ENCODE results near the gene GLIS2.

GLIS2 gene

GRCh38 chr16:4362476-4363135 is 46.7 kb downstream of the GLIS2 start:
- TF ChIP-seq CTCF (IDR thresholded peaks at IDR 0.05; ENCODE audit: low read depth, low read length), result no peak
- Histone ChIP-seq H3K4me3 (ENCODE audit: low read depth, low read length) (no peak overlapping the region), H3K27ac (no peak overlapping the region), H3K36me3 (peaks cover 10% of the 10 kb centered on the region), H3K9me3 (ENCODE audit: severe bottlenecking) (no peaks in the 10 kb centered on the region), H3K27me3 (ENCODE audit: insufficient read depth, low read depth, severe bottlenecking) (no peaks in the 10 kb centered on the region)
- DNase-seq, result no peak

GRCh38 chr16:4364196-4365013 is 48.5 kb downstream of the GLIS2 start:
- Histone ChIP-seq H3K27me3 (ENCODE audit: insufficient read depth, low read depth, severe bottlenecking) (no peaks in the 10 kb centered on the region), H3K4me3 (ENCODE audit: low read depth, low read length) (no peak overlapping the region), H3K27ac (no peak overlapping the region), H3K36me3 (peaks cover 5% of the 10 kb centered on the region; the same call in 1 of the 2 replicates), H3K9me3 (ENCODE audit: severe bottlenecking) (no peaks in the 10 kb centered on the region)
- no peak for DNase-seq
- TF ChIP-seq CTCF (IDR thresholded peaks at IDR 0.05; ENCODE audit: low read depth, low read length), result no peak

GRCh38 chr16:4365014-4365406 is 49.1 kb downstream of the GLIS2 start:
- Histone ChIP-seq H3K9me3 (ENCODE audit: severe bottlenecking) (no peaks in the 10 kb centered on the region), H3K4me3 (ENCODE audit: low read depth, low read length) (no peak overlapping the region), H3K36me3 (peaks cover 5% of the 10 kb centered on the region; the same call in 1 of the 2 replicates), H3K27ac (no peak overlapping the region), H3K27me3 (ENCODE audit: insufficient read depth, low read depth, severe bottlenecking) (no peaks in the 10 kb centered on the region)
- no peak for TF ChIP-seq CTCF (IDR thresholded peaks at IDR 0.05; ENCODE audit: low read depth, low read length)
- DNase-seq, result no peak

GRCh38 chr16:4365615-4366014 is 49.7 kb downstream of the GLIS2 start:
- Histone ChIP-seq H3K27ac (no peak overlapping the region), H3K36me3 (peaks cover 5% of the 10 kb centered on the region; the same call in 1 of the 2 replicates), H3K9me3 (ENCODE audit: severe bottlenecking) (no peaks in the 10 kb centered on the region), H3K4me3 (ENCODE audit: low read depth, low read length) (no peak overlapping the region), H3K27me3 (ENCODE audit: insufficient read depth, low read depth, severe bottlenecking) (no peaks in the 10 kb centered on the region)
- TF ChIP-seq CTCF (IDR thresholded peaks at IDR 0.05; ENCODE audit: low read depth, low read length), result no peak
- no peak for DNase-seq

- Histone ChIP-seq H3K36me3 (peaks cover 5% of the 10 kb centered on the region; the same call in 1 of the 2 replicates), H3K27me3 (ENCODE audit: insufficient read depth, low read depth, severe bottlenecking) (no peaks in the 10 kb centered on the region), H3K9me3 (ENCODE audit: severe bottlenecking) (no peaks in the 10 kb centered on the region), H3K4me3 (ENCODE audit: low read depth, low read length) (no peak overlapping the region), H3K27ac (no peak overlapping the region)
- DNase-seq, result no peak
- TF ChIP-seq CTCF (IDR thresholded peaks at IDR 0.05; ENCODE audit: low read depth, low read length), result no peak
Observed at GRCh38 chr16:4366016-4366415, 50.1 kb downstream of the GLIS2 start.

All from WERI-Rb-1 (cell line).